22Rv1 (cell line): ENCODE measurements around the gene C1orf185.

Experiments used
- ZFX ChIP-seq: fragments of 450-650 bp; IDR thresholded peaks from 2 replicates; pipeline ENCODE4 v1.6.1; 2017; ENCODE audit warnings: antibody characterized with exemption, borderline replicate concordance
- TF ChIP-seq, protein P1 (sequence below): fragments of 450-650 bp; IDR thresholded peaks from 2 replicates; pipeline ENCODE4 v1.5.1; 2017; ENCODE audit warnings: mild to moderate bottlenecking

GRCh38 chr1:51168266-51168845 lies 66.3 kb downstream of the C1orf185 start:
- TF ChIP-seq, protein P1, sequence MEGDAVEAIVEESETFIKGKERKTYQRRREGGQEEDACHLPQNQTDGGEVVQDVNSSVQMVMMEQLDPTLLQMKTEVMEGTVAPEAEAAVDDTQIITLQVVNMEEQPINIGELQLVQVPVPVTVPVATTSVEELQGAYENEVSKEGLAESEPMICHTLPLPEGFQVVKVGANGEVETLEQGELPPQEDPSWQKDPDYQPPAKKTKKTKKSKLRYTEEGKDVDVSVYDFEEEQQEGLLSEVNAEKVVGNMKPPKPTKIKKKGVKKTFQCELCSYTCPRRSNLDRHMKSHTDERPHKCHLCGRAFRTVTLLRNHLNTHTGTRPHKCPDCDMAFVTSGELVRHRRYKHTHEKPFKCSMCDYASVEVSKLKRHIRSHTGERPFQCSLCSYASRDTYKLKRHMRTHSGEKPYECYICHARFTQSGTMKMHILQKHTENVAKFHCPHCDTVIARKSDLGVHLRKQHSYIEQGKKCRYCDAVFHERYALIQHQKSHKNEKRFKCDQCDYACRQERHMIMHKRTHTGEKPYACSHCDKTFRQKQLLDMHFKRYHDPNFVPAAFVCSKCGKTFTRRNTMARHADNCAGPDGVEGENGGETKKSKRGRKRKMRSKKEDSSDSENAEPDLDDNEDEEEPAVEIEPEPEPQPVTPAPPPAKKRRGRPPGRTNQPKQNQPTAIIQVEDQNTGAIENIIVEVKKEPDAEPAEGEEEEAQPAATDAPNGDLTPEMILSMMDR = no peak
- no peak for TF ChIP-seq ZFX
